OCI-LY3 (cell line): ENCODE results near the gene MBD2.

Experiments
- H2AFZ ChIP-seq: fragments of 200-600, 300-600 bp; shearing (Covaris generic); 2 replicates; pipeline ENCODE4 v1.6.0; 2014; ENCODE audit warnings: antibody characterized with exemption, low read depth, low read length
- H3K27ac ChIP-seq: fragments of 200-600, 300-600 bp; sonication (generic); 2 replicates; pipeline ENCODE4 v1.5.1; 2014; ENCODE audit warnings: mild to moderate bottlenecking, low read length, moderate library complexity, mixed read lengths
- H3K27me3 ChIP-seq: fragments of 200-600, 300-600 bp; sonication (generic); 2 replicates; pipeline ENCODE4 v1.6.1; 2014; ENCODE audit warnings: low read depth, low read length, mixed read lengths
- H3K36me3 ChIP-seq: fragments of 200-600, 300-600 bp; sonication (generic); replicated peaks from 2 replicates; pipeline ENCODE3; 2014; ENCODE audit warnings: low read depth, low read length, mixed read lengths
- H3K4me1 ChIP-seq: fragments of 300-600, 200-600 bp; sonication (generic); 2 replicates; pipeline ENCODE4 v1.6.1; 2014; ENCODE audit warnings: low read length, mixed read lengths
- H3K4me2 ChIP-seq: fragments of 200-600, 300-600 bp; sonication (generic); 2 replicates; pipeline ENCODE4 v1.6.1; 2014; ENCODE audit warnings: low read length, mixed read lengths
- H3K4me3 ChIP-seq: fragments of 300-600, 200-600 bp; sonication (generic); 2 replicates; pipeline ENCODE4 v1.5.1; 2014; ENCODE audit warnings: antibody characterized with exemption, mild to moderate bottlenecking, low read length, moderate library complexity
- H3K79me2 ChIP-seq: fragments of 300-600, 200-600 bp; shearing (Covaris generic); 2 replicates; pipeline ENCODE4 v1.6.1; 2014; ENCODE audit warnings: mild to moderate bottlenecking, low read length, mixed read lengths
- H3K9ac ChIP-seq: fragments of 300-600, 200-600 bp; shearing (Covaris generic); 2 replicates; pipeline ENCODE4 v1.6.0; 2014; ENCODE audit warnings: mild to moderate bottlenecking, low read length, moderate library complexity
- H3K9me3 ChIP-seq: fragments of 200-600, 300-600 bp; shearing (Covaris generic); 2 replicates; pipeline ENCODE4 v1.6.1; 2014; ENCODE audit warnings: low read length, mixed read lengths; ENCODE audit not compliant: insufficient read depth
- H4K20me1 ChIP-seq: fragments of 200-600, 300-600 bp; sonication (generic); 2 replicates; pipeline ENCODE4 v1.6.1; 2016; ENCODE audit warnings: low read length, mixed read lengths; ENCODE audit not compliant: insufficient read depth
- CTCF ChIP-seq: fragments of 200-600, 300-600 bp; sonication (generic); IDR thresholded peaks from 2 replicates; pipeline ENCODE4 v1.5.1; 2014; ENCODE audit warnings: antibody characterized with exemption, low read length, low read depth
- EZH2phosphoT487 ChIP-seq: fragments of 200-600 bp; shearing (Covaris generic); IDR thresholded peaks from 2 replicates; pipeline ENCODE4 v1.6.1; 2018; ENCODE audit warnings: antibody characterized with exemption, mixed run types, low read depth

MBD2 gene

GRCh38 chr18:54193786-54194185 lies 30.7 kb downstream of the MBD2 start:
- no peak overlapping the region for H3K9ac ChIP-seq
- peaks cover 30% of the 10 kb centered on the region for H3K36me3 ChIP-seq
- H3K9me3 ChIP-seq: no peaks in the 10 kb centered on the region
- H3K27me3 ChIP-seq: no peaks in the 10 kb centered on the region
- TF ChIP-seq CTCF: no peak
- TF ChIP-seq EZH2phosphoT487: no peak
- peaks cover 68% of the 10 kb centered on the region for H3K79me2 ChIP-seq
- H3K27ac ChIP-seq: no peak overlapping the region
- H2AFZ ChIP-seq: no peak overlapping the region
- H4K20me1 ChIP-seq: peaks cover 65% of the 10 kb centered on the region
- no peak overlapping the region for H3K4me3 ChIP-seq
- no peak overlapping the region for H3K4me2 ChIP-seq
- H3K4me1 ChIP-seq: no peaks in the 10 kb centered on the region

- no peak overlapping the region for H3K4me3 ChIP-seq
- no peaks in the 10 kb centered on the region for H3K4me1 ChIP-seq
- H2AFZ ChIP-seq: no peak overlapping the region
- no peaks in the 10 kb centered on the region for H3K27me3 ChIP-seq
- H3K36me3 ChIP-seq: peaks cover 28% of the 10 kb centered on the region
- peaks cover 60% of the 10 kb centered on the region for H3K79me2 ChIP-seq
- no peaks in the 10 kb centered on the region for H3K9me3 ChIP-seq
- TF ChIP-seq EZH2phosphoT487: no peak
- TF ChIP-seq CTCF: no peak
- H3K9ac ChIP-seq: no peak overlapping the region
- no peak overlapping the region for H3K4me2 ChIP-seq
- peaks cover 56% of the 10 kb centered on the region for H4K20me1 ChIP-seq
- no peak overlapping the region for H3K27ac ChIP-seq
Observed at GRCh38 chr18:54192900-54193299, 31.6 kb downstream of the MBD2 start.

GRCh38 chr18:54192415-54192814 lies 32.1 kb downstream of the MBD2 start:
- Histone ChIP-seq H3K9me3 (no peaks in the 10 kb centered on the region), H2AFZ (no peak overlapping the region), H3K4me3 (no peak overlapping the region), H3K27ac (no peak overlapping the region), H3K4me1 (no peaks in the 10 kb centered on the region), H4K20me1 (peaks cover 51% of the 10 kb centered on the region), H3K4me2 (no peak overlapping the region), H3K36me3 (peaks cover 28% of the 10 kb centered on the region), H3K9ac (no peak overlapping the region), H3K27me3 (no peaks in the 10 kb centered on the region), H3K79me2 (peaks cover 55% of the 10 kb centered on the region)
- TF ChIP-seq EZH2phosphoT487 (no peak), CTCF (no peak)

- TF ChIP-seq CTCF: no peak
- no peak for TF ChIP-seq EZH2phosphoT487
- no peak overlapping the region for H3K4me3 ChIP-seq
- H3K79me2 ChIP-seq: peaks cover 44% of the 10 kb centered on the region
- H3K27ac ChIP-seq: no peak overlapping the region
- H3K4me1 ChIP-seq: no peaks in the 10 kb centered on the region
- peaks cover 38% of the 10 kb centered on the region for H3K36me3 ChIP-seq
- H3K9ac ChIP-seq: no peak overlapping the region
- H4K20me1 ChIP-seq: peaks cover 41% of the 10 kb centered on the region
- no peaks in the 10 kb centered on the region for H3K27me3 ChIP-seq
- no peak overlapping the region for H3K4me2 ChIP-seq
- H3K9me3 ChIP-seq: no peaks in the 10 kb centered on the region
- no peak overlapping the region for H2AFZ ChIP-seq
Observed at GRCh38 chr18:54191352-54191751, 33.1 kb downstream of the MBD2 start.
